WERI-Rb-1 (cell line): ENCODE data around the gene ZFAND5.

Experiments used
- DNase-seq: peaks from one replicate; pipeline ENCODE4 v3.0.0-alpha.2; 2020
- H3K27ac ChIP-seq: fragments of 250-450 bp; sonication (Bioruptor Pico); 2 replicates; pipeline ENCODE4 v1.5.1; 2020; ENCODE audit warnings: mild to moderate bottlenecking, moderate library complexity
- H3K27me3 ChIP-seq: fragments of 250-450 bp; sonication (Bioruptor Pico); 2 replicates; pipeline ENCODE4 v1.5.1; 2021; ENCODE audit warnings: mild to moderate bottlenecking, low read depth, moderate library complexity; ENCODE audit not compliant: insufficient read depth, severe bottlenecking
- H3K36me3 ChIP-seq: fragments of 250-450 bp; sonication (Bioruptor Pico); 2 replicates; pipeline ENCODE4 v1.5.1; 2020; ENCODE audit warnings: mild to moderate bottlenecking, moderate library complexity
- H3K4me3 ChIP-seq: 2 replicates; pipeline ENCODE4 v1.5.1; 2011; ENCODE audit warnings: low read depth, mild to moderate bottlenecking, control low read depth, low read length
- H3K9me3 ChIP-seq: fragments of 250-450 bp; sonication (Bioruptor Pico); 2 replicates; pipeline ENCODE4 v1.5.1; 2021; ENCODE audit warnings: mild to moderate bottlenecking, moderate library complexity; ENCODE audit not compliant: severe bottlenecking
- CTCF ChIP-seq: IDR thresholded peaks from 2 replicates; pipeline ENCODE4 v1.5.1; 2011; ENCODE audit warnings: low read depth, mild to moderate bottlenecking, control low read depth, inconsistent platforms, low read length

ZFAND5 gene

GRCh38 chr9:72309364-72310133 is 55.5 kb downstream of the ZFAND5 start:
- DNase-seq: no peak
- no peaks in the 10 kb centered on the region for H3K27me3 ChIP-seq
- no peaks in the 10 kb centered on the region for H3K36me3 ChIP-seq
- H3K27ac ChIP-seq: no peak overlapping the region
- no peaks in the 10 kb centered on the region for H3K9me3 ChIP-seq
- no peak for TF ChIP-seq CTCF
- no peak overlapping the region for H3K4me3 ChIP-seq

- Histone ChIP-seq H3K27me3 (no peaks in the 10 kb centered on the region), H3K36me3 (no peaks in the 10 kb centered on the region), H3K27ac (no peak overlapping the region), H3K9me3 (no peaks in the 10 kb centered on the region), H3K4me3 (no peak overlapping the region)
- no peak for TF ChIP-seq CTCF
- no peak for DNase-seq
Observed at GRCh38 chr9:72306761-72307160, 58.2 kb downstream of the ZFAND5 start.

GRCh38 chr9:72305707-72306106 is 59.3 kb downstream of the ZFAND5 start:
- no peak overlapping the region for H3K4me3 ChIP-seq
- H3K9me3 ChIP-seq: no peaks in the 10 kb centered on the region
- TF ChIP-seq CTCF: no peak
- no peaks in the 10 kb centered on the region for H3K36me3 ChIP-seq
- H3K27ac ChIP-seq: no peak overlapping the region
- H3K27me3 ChIP-seq: no peaks in the 10 kb centered on the region
- no peak for DNase-seq

GRCh38 chr9:72305102-72305546 is 59.9 kb downstream of the ZFAND5 start:
- no peak for DNase-seq
- Histone ChIP-seq H3K27me3 (no peaks in the 10 kb centered on the region), H3K36me3 (no peaks in the 10 kb centered on the region), H3K9me3 (no peaks in the 10 kb centered on the region), H3K27ac (no peak overlapping the region), H3K4me3 (no peak overlapping the region)
- no peak for TF ChIP-seq CTCF

GRCh38 chr9:72304538-72304937 is 60.5 kb downstream of the ZFAND5 start:
- Histone ChIP-seq H3K27ac (no peak overlapping the region), H3K36me3 (no peaks in the 10 kb centered on the region), H3K27me3 (no peaks in the 10 kb centered on the region), H3K4me3 (no peak overlapping the region), H3K9me3 (no peaks in the 10 kb centered on the region)
- no peak for DNase-seq
- no peak for TF ChIP-seq CTCF
